Measurements from ENCODE around the gene GART.
A peak's percentile ranks its signal among the peaks of the same experiment; 100 is the strongest.
"Not testable (repeated sequence)": the region's sequence is repeated elsewhere in the genome, so short reads cannot be mapped to it uniquely, and the experiment has no call there.

Gene GART

DNA sequence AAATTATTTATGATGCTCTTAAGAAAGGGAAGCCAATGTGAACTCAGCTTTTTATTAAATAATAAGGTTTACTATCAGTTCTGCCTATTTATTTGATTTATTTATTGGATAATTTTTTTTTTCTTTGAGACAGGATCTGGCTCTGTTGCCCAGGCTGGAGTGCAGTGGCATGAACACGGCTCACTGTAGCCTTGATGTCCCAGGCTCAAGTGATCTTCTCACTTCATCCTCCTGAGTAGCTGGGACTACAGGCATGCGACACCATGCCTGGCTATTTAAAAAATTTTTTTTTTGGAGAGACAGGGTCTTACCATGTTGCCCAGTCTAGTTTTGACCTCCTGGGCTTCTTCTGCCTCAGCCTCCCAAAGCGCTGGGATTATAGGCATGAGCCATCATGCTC, 29.4 kb downstream of the GART start:
- Histone ChIP-seq H3K4me1 (ENCODE audit: control insufficient read depth, insufficient read depth, low read length, poor library complexity, severe bottlenecking) (no peaks in the 10 kb centered on the region), H3K9me3 (ENCODE audit: control insufficient read depth, low read length) (no peaks in the 10 kb centered on the region), H3K27ac (ENCODE audit: low read depth, low read length, severe bottlenecking) (no peak overlapping the region), H3K36me3 (ENCODE audit: control insufficient read depth, insufficient read depth, low read length) (peaks cover 98% of the 10 kb centered on the region), H3K4me3 (ENCODE audit: extremely low read depth, insufficient read depth, low read length, poor library complexity, severe bottlenecking) (no peak overlapping the region)
- 94 to 100% methylated on average over 1 to 2 of the region's 3 CpGs for WGBS, 2 experiments (ENCODE audit: insufficient coverage in 2 of 2)

GRCh38 chr21:33511639-33512038, 30.3 kb downstream of the GART start:
- H3K4me3 ChIP-seq (ENCODE audit: extremely low read depth, insufficient read depth, low read length, poor library complexity, severe bottlenecking): no peak overlapping the region
- no peak overlapping the region for H3K27ac ChIP-seq (ENCODE audit: low read depth, low read length, severe bottlenecking)
- 84 to 88% methylated on average over 3 of the region's 4 CpGs for WGBS, 2 experiments (ENCODE audit: insufficient coverage in 2 of 2)
- peaks cover 98% of the 10 kb centered on the region for H3K36me3 ChIP-seq (ENCODE audit: control insufficient read depth, insufficient read depth, low read length)
- no peaks in the 10 kb centered on the region for H3K9me3 ChIP-seq (ENCODE audit: control insufficient read depth, low read length)
- H3K4me1 ChIP-seq (ENCODE audit: control insufficient read depth, insufficient read depth, low read length, poor library complexity, severe bottlenecking): no peaks in the 10 kb centered on the region

DNA sequence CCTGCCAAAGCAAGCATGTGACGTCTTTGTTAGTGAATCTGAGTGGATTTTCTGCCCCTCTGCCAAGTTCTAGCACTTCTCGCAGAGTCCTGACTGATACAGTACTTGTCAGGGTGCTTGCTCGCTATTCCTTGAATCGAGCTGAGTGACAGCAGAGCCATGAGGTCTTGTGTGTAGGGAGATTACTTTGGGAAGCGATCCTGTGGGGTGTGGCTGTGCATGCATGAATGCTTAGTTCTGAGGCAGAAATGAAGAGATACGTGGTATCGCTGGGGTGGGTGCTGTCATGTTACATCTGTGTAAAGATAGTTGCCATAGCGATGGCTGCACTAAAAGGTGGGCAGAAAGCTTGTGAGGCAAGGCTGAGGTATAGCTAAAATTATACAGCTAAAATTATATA, 31.1 kb downstream of the GART start:
- no peaks in the 10 kb centered on the region for H3K4me1 ChIP-seq (ENCODE audit: control insufficient read depth, insufficient read depth, low read length, poor library complexity, severe bottlenecking)
- H3K4me3 ChIP-seq (ENCODE audit: extremely low read depth, insufficient read depth, low read length, poor library complexity, severe bottlenecking): no peak overlapping the region
- WGBS, 2 experiments (ENCODE audit: insufficient coverage in 2 of 2): 93 to 99% methylated on average over 3 to 5 of the region's 8 CpGs
- no peak overlapping the region for H3K27ac ChIP-seq (ENCODE audit: low read depth, low read length, severe bottlenecking)
- H3K36me3 ChIP-seq (ENCODE audit: control insufficient read depth, insufficient read depth, low read length): peaks cover 98% of the 10 kb centered on the region
- H3K9me3 ChIP-seq (ENCODE audit: control insufficient read depth, low read length): no peaks in the 10 kb centered on the region

- 100% methylated on average over 1 of the region's 1 CpG for WGBS, 2 experiments (ENCODE audit: insufficient coverage in 2 of 2)
- not testable (repeated sequence) for H3K27ac ChIP-seq (ENCODE audit: low read depth, low read length, severe bottlenecking); H3K4me1 ChIP-seq (ENCODE audit: control insufficient read depth, insufficient read depth, low read length, poor library complexity, severe bottlenecking); H3K4me3 ChIP-seq (ENCODE audit: extremely low read depth, insufficient read depth, low read length, poor library complexity, severe bottlenecking); H3K9me3 ChIP-seq (ENCODE audit: control insufficient read depth, low read length)
- H3K36me3 ChIP-seq (ENCODE audit: control insufficient read depth, insufficient read depth, low read length): peaks cover 95% of the 10 kb centered on the region
These were observed 34.9 kb downstream of the GART start for GRCh38 chr21:33507003-33507402.

- no peaks in the 10 kb centered on the region for H3K9me3 ChIP-seq (ENCODE audit: control insufficient read depth, low read length)
- H3K27ac ChIP-seq (ENCODE audit: low read depth, low read length, severe bottlenecking): no peak overlapping the region
- no peaks in the 10 kb centered on the region for H3K4me1 ChIP-seq (ENCODE audit: control insufficient read depth, insufficient read depth, low read length, poor library complexity, severe bottlenecking)
- H3K36me3 ChIP-seq (ENCODE audit: control insufficient read depth, insufficient read depth, low read length): peaks cover 89% of the 10 kb centered on the region
- H3K4me3 ChIP-seq (ENCODE audit: extremely low read depth, insufficient read depth, low read length, poor library complexity, severe bottlenecking): no peak overlapping the region
- WGBS, 2 experiments (ENCODE audit: insufficient coverage in 2 of 2): 97 to 100% methylated on average over 2 to 4 of the region's 8 CpGs
These were observed 36.1 kb downstream of the GART start for GRCh38 chr21:33505833-33506232.

DNA sequence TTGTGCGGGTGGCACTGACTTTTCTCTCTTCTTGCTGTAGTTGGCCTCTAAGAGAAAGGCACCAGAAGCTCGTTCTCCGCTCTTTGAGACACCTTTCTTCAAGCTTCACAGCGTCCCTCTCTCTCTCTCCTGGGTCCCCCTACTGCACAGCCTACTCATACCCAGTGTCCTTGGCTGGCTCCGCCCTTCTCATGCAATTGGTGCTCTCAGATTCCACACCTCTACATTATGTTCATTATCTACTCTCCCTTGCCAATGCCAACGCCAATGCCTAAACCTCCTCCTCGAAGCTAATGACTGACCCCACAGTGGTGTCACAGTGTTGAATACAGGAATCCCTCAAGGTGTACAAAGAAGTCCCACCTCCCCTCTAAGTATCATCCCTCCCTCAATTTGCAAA, 45.6 kb downstream of the GART start:
- no peak overlapping the region for H3K4me3 ChIP-seq (ENCODE audit: extremely low read depth, insufficient read depth, low read length, poor library complexity, severe bottlenecking)
- no peak overlapping the region for H3K27ac ChIP-seq (ENCODE audit: low read depth, low read length, severe bottlenecking)
- no peaks in the 10 kb centered on the region for H3K36me3 ChIP-seq (ENCODE audit: control insufficient read depth, insufficient read depth, low read length)
- H3K9me3 ChIP-seq (ENCODE audit: control insufficient read depth, low read length): no peaks in the 10 kb centered on the region
- no peaks in the 10 kb centered on the region for H3K4me1 ChIP-seq (ENCODE audit: control insufficient read depth, insufficient read depth, low read length, poor library complexity, severe bottlenecking)
- 73% methylated on average over 6 to 7 of the region's 7 CpGs for WGBS, 2 experiments (ENCODE audit: insufficient coverage in 2 of 2)

- Histone ChIP-seq H3K4me1 (ENCODE audit: control insufficient read depth, insufficient read depth, low read length, poor library complexity, severe bottlenecking) (peaks cover 3% of the 10 kb centered on the region), H3K27ac (ENCODE audit: low read depth, low read length, severe bottlenecking) (no peak overlapping the region), H3K36me3 (ENCODE audit: control insufficient read depth, insufficient read depth, low read length) (no peaks in the 10 kb centered on the region), H3K9me3 (ENCODE audit: control insufficient read depth, low read length) (no peaks in the 10 kb centered on the region), H3K4me3 (ENCODE audit: extremely low read depth, insufficient read depth, low read length, poor library complexity, severe bottlenecking) (no peak overlapping the region)
- 83 to 84% methylated on average over 4 of the region's 4 CpGs for WGBS, 2 experiments (ENCODE audit: insufficient coverage in 2 of 2)
These were observed 46.2 kb downstream of the GART start for GRCh38 chr21:33495743-33496142.

- Histone ChIP-seq H3K4me3 (ENCODE audit: extremely low read depth, insufficient read depth, low read length, poor library complexity, severe bottlenecking) (no peak overlapping the region), H3K4me1 (ENCODE audit: control insufficient read depth, insufficient read depth, low read length, poor library complexity, severe bottlenecking) (peaks cover 3% of the 10 kb centered on the region), H3K9me3 (ENCODE audit: control insufficient read depth, low read length) (no peaks in the 10 kb centered on the region), H3K36me3 (ENCODE audit: control insufficient read depth, insufficient read depth, low read length) (no peaks in the 10 kb centered on the region), H3K27ac (ENCODE audit: low read depth, low read length, severe bottlenecking) (no peak overlapping the region)
- 87 to 100% methylated on average over 1 to 3 of the region's 3 CpGs for WGBS, 2 experiments (ENCODE audit: insufficient coverage in 2 of 2)
These were observed 48.2 kb downstream of the GART start for GRCh38 chr21:33493756-33494155.

GRCh38 chr21:33492571-33492970, 49.3 kb downstream of the GART start:
- Histone ChIP-seq H3K9me3 (ENCODE audit: control insufficient read depth, low read length) (no peaks in the 10 kb centered on the region), H3K36me3 (ENCODE audit: control insufficient read depth, insufficient read depth, low read length) (no peaks in the 10 kb centered on the region), H3K4me1 (ENCODE audit: control insufficient read depth, insufficient read depth, low read length, poor library complexity, severe bottlenecking) (peaks cover 3% of the 10 kb centered on the region), H3K4me3 (ENCODE audit: extremely low read depth, insufficient read depth, low read length, poor library complexity, severe bottlenecking) (no peak overlapping the region), H3K27ac (ENCODE audit: low read depth, low read length, severe bottlenecking) (no peak overlapping the region)
- WGBS, 2 experiments (ENCODE audit: insufficient coverage in 2 of 2): 100% methylated on average over 1 of the region's 2 CpGs

DNA sequence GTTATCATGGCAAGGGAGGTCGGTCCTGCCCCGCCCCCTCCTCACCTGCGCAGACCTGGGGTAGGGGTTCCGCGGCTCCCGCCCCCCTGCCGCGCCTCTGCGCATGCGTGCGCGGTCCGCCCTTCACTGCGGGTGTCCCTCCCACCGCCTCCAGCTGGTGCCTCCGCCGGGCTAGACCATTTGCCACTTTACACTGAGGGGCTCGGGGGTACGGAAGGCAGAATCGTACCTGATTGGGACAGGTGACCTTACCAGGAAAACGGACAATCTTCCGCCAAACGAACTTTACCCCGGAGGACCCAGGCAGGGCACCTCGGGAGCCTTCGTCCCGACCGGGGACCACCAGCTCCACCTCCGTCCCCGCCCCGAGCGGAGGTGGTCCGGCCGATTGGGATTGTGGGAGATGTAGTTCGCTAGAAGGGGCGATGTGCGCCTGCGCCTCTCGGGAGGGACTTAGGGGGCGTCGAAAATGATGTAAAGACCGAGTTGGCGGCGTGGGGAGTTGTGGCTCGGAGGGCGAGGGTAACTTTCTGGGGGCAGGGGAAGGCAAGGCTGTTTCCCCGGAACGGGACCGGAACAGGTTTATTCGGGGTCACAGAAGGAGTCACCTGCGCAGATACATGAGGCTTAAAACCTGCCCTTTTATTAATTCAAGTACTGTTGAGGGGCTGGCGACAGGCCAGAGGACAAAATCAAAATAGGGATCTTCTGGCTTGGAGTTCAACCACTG, 50.4 kb downstream of the GART start, which contains the start of gene DNAJC28:
DNAJC28 (minus strand) TSS at position 344 of the 730 bp plus-strand sequence. CDS start 2,323 bp downstream, outside the sequence.
- Histone ChIP-seq H3K4me1 (ENCODE audit: control insufficient read depth, insufficient read depth, low read length, poor library complexity, severe bottlenecking) (peaks cover 3% of the 10 kb centered on the region), H3K9me3 (ENCODE audit: control insufficient read depth, low read length) (no peaks in the 10 kb centered on the region), H3K4me3 (ENCODE audit: extremely low read depth, insufficient read depth, low read length, poor library complexity, severe bottlenecking) (peak within 1 kb of the TSS; percentile 63), H3K36me3 (ENCODE audit: control insufficient read depth, insufficient read depth, low read length) (no peaks in the 10 kb centered on the region), H3K27ac (ENCODE audit: low read depth, low read length, severe bottlenecking) (no peak within 1 kb of the TSS)
- 2% methylated on average over 33 to 41 of the region's 52 CpGs for WGBS, 2 experiments (ENCODE audit: insufficient coverage in 2 of 2)

DNA sequence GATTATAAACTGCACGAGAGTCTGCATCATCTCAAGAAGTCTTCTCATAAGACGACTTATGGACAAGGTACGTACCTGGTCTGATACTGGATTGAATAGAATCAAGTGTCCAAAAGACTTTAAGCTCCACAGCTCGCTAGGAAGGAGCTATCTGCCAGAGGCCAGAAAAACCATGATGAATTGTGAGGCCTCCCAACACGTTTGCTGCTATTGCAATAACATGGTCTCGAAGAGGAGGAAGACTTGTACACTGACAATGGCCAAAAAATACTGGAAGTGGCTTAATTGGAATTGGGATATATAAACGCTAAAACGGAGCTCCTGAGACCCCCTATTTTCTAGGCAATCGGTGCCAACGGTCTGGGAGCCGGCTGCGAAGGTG, 50.9 kb downstream of the GART start:
- H3K9me3 ChIP-seq (ENCODE audit: control insufficient read depth, low read length): no peaks in the 10 kb centered on the region
- H3K4me3 ChIP-seq (ENCODE audit: extremely low read depth, insufficient read depth, low read length, poor library complexity, severe bottlenecking): peak overlapping the region; percentile 63
- H3K4me1 ChIP-seq (ENCODE audit: control insufficient read depth, insufficient read depth, low read length, poor library complexity, severe bottlenecking): peaks cover 3% of the 10 kb centered on the region
- H3K36me3 ChIP-seq (ENCODE audit: control insufficient read depth, insufficient read depth, low read length): no peaks in the 10 kb centered on the region
- WGBS, 2 experiments (ENCODE audit: insufficient coverage in 2 of 2): 32 to 67% methylated on average over 6 to 12 of the region's 12 CpGs
- H3K27ac ChIP-seq (ENCODE audit: low read depth, low read length, severe bottlenecking): no peak overlapping the region

Data from mesodermal cell (in vitro differentiated cells).